Sigmoid colon (tissue), 4 donors: Measurements from ENCODE around the gene TTC12.

Experiments used
- CTCF ChIP-seq, 4 experiments: fragments of 450-650 bp in 3 of 4; fragments of 200-600 bp in 1 of 4; IDR thresholded peaks; one replicate each; pipeline ENCODE4 v1.5.1; 2016 to 2019; ENCODE audit warnings: antibody characterized with exemption in 4 of 4, mild to moderate bottlenecking in 3 of 4, moderate library complexity in 2 of 4
- EP300 ChIP-seq, 4 donors: sonication (generic); formaldehyde crosslinking; IDR thresholded peaks; one replicate each; pipeline ENCODE4 v1.6.1; 2017; ENCODE audit warnings: antibody characterized with exemption in 4 of 4

DNA sequence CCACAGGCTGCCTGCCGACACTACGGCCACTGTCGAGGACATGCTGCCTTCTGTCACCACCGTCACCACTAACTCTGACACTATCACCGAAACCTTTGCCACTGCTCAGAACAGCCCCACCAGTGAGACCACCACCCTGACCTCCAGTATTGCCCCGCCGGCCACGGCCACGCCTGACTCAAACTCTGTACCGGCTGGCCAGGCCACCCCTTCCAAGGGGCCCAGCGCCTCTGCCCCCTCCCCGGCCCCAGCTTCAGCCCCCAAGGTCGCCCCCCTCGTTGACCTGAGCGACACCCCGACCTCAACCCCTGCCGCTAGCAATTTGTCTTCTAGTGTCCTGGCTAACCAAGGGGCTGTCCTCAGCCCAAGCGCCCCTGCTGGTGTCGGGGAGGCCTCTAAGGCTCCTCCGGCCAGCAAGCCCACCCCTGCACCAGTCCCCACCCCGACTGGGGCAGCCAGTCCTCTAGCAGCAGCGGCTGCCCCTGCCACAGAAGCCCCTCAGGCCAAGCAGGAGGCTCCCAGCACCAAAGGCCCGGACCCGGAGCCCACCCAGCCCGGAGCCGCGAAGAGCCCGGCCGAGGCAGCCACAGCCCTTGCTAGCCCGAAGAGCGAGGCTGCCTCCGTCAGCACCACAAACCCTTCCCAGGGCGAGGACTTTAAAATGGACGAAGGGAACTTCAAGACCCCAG is 41.3 kb upstream of the TTC12 start:
- TF ChIP-seq EP300 (IDR thresholded peaks at IDR 0.05) (no peak), CTCF (IDR thresholded peaks at IDR 0.05) (no peak)
